Large intestine (tissue), 1 donor: Measurements from ENCODE around the gene GATAD2B. TPM values are rescaled to one million over a fixed set of nuclear protein-coding genes. Genes with fewer than 3 reads are reported as not detected.

ENCODE experiments used
- polyA plus RNA-seq: library from polyadenylated mRNA; unstranded; fragments of 120-200 nt; gene quantifications from one replicate; pipeline ENCODE4 v1.2.1, GENCODE V29; 2013

The GATAD2B gene
- polyA plus RNA-seq, 1 donor = 13.5 TPM

Other genes with a start within 250 kb of the GATAD2B start
- gene NPR1, start 244.3 kb downstream of the GATAD2B start, polyA plus RNA-seq = 4.7 TPM
- 62.3 TPM for gene INTS3, start 194.9 kb downstream of the GATAD2B start, polyA plus RNA-seq
- gene SLC27A3, start 147.6 kb downstream of the GATAD2B start, polyA plus RNA-seq = 32.4 TPM
- 44.7 TPM for gene DENND4B, start 23.7 kb upstream of the GATAD2B start, polyA plus RNA-seq
- 37.9 TPM for gene CRTC2, start 35.6 kb upstream of the GATAD2B start, polyA plus RNA-seq
- 73.7 TPM for gene SLC39A1, start 40.6 kb upstream of the GATAD2B start, polyA plus RNA-seq
- gene CREB3L4, start 44.9 kb upstream of the GATAD2B start, polyA plus RNA-seq = 17.9 TPM
- 120 TPM for gene JTB, start 54.7 kb upstream of the GATAD2B start, polyA plus RNA-seq
- 110 TPM for gene RAB13, start 63.4 kb upstream of the GATAD2B start, polyA plus RNA-seq
- gene RPS27, start 67.8 kb upstream of the GATAD2B start, polyA plus RNA-seq = 5,987 TPM
- 0.03 TPM for gene NUP210L, start 232.1 kb upstream of the GATAD2B start, polyA plus RNA-seq